Psoas muscle (tissue), 8 donors: Measurements from ENCODE around the gene TUBB6. TPM values are rescaled to one million over a fixed set of nuclear protein-coding genes. Genes with fewer than 3 reads are reported as not detected.

Experiments
- ATAC-seq, 4 donors: fragments of 200-7000 bp; cut with Tn5 transposase; one replicate each; pipeline ENCODE4 v1.9.1; 2020; ENCODE audit warnings: moderate library complexity in 3 of 4, mild to moderate bottlenecking in 2 of 4
- DNase-seq, 2 donors: peaks; one replicate each; pipeline ENCODE4 v3.0.0-alpha.2; 2020
- H3K27ac ChIP-seq: fragments of 200-600 bp; one replicate; pipeline ENCODE4 v1.8.0; 2022
- H3K27me3 ChIP-seq, 3 donors: fragments of 200-600 bp in 1 of 3; one replicate each; pipeline versions ENCODE4 v1.6.1 to v1.8.0; 2013 to 2022; ENCODE audit warnings: low read length in 2 of 3, mild to moderate bottlenecking in 2 of 3, moderate library complexity in 1 of 3; ENCODE audit not compliant: insufficient read depth in 3 of 3
- H3K36me3 ChIP-seq, 2 donors: fragments of 200-600 bp in 1 of 2; one replicate each; pipeline versions ENCODE4 v1.6.1 to v1.8.0; 2013 to 2022; ENCODE audit warnings: low read depth in 1 of 2, mild to moderate bottlenecking in 1 of 2, moderate library complexity in 1 of 2; ENCODE audit not compliant: insufficient read depth in 1 of 2
- H3K4me1 ChIP-seq: fragments of 200-600 bp; one replicate; pipeline ENCODE4 v1.8.0; 2022
- H3K4me3 ChIP-seq: fragments of 200-600 bp; one replicate; pipeline ENCODE4 v1.8.0; 2022; ENCODE audit warnings: mild to moderate bottlenecking
- H3K9me3 ChIP-seq: fragments of 200-600 bp; one replicate; pipeline ENCODE4 v1.8.0; 2022
- WGBS, 3 donors: extraction: QIAGEN DNeasy Blood & Tissue Kit; methylation state at CpG; one replicate each; pipeline versions ENCODE4 v1.1.6 to v1.1.7; 2013; 5-methylcytosine and 5-hydroxymethylcytosine counted together
- intact Hi-C, 2 donors: fragments of 100-400 bp; cut with DNase I; formaldehyde crosslinking; loops; one replicate each; pipeline versions ENCODE4 v1.11.0 to v1.14.2; 2022
- polyA plus RNA-seq, 3 donors: library from polyadenylated mRNA; stranded (reverse); fragments of 200-250 nt; gene quantifications; one replicate each; pipeline ENCODE4 v1.2.3, GENCODE V29; 2013
- total RNA-seq, 4 donors: library from RNA; stranded (reverse); fragmentation: NEBNext Ultra II Directional in 2 of 4; extraction: Animal tissue kit (Norgen Biotek cat#: 25700) in 2 of 4; gene quantifications; one replicate each; pipeline versions ENCODE4 v1.2.1 to v1.2.4, GENCODE V29; 2021 to 2023
- TF ChIP-seq, protein P1 (sequence below): fragments of 200-600 bp; IDR thresholded peaks from one replicate; pipeline ENCODE4 v1.8.0; 2022; ENCODE audit warnings: antibody characterized with exemption
- donor health status: healthy with polysubstance abuse.
- donor health status: DM: no; HTN: no; CAD: no; lungs with moderate emphysema.
- donor health status: Bipolar disorder and iron deficiency.
- donor health status: healthy.
- donor health status: DM: yes; HTN: yes; CAD: no.
- donor health status: DM: no; HTN: no; CAD: no.
- donor health status: DM: no; HTN: no; CAD: no.
- donor health status: DM: yes; HTN: yes; CAD: no.

TUBB6 gene
- total and polyA plus RNA-seq, 7 donors, result 12.5 to 46.7 (median 19.9) TPM

DNA sequence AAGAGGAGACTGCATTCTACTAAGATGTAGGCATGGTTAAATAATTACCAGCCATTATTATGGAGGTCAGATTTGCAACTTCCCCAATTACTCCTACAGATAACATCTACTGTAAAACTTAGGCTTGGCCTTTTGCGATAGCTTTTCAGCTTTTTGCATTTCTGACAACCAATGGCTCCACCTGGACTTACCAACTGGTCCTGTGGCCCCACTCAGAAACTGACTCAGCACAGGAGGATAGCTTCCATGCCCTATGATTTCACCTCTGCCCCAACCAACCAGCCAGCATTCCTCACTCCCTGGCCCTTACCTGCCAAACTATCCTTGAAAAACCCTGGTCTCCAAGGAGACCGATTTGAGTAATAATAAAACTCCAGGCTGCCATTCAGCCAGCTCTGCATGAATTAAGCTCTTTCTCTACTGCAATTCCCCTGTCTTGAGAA is 28.2 kb downstream of the TUBB6 start:
- peak overlapping the region; percentile 13 for H3K27ac ChIP-seq
- TF ChIP-seq, protein P1, sequence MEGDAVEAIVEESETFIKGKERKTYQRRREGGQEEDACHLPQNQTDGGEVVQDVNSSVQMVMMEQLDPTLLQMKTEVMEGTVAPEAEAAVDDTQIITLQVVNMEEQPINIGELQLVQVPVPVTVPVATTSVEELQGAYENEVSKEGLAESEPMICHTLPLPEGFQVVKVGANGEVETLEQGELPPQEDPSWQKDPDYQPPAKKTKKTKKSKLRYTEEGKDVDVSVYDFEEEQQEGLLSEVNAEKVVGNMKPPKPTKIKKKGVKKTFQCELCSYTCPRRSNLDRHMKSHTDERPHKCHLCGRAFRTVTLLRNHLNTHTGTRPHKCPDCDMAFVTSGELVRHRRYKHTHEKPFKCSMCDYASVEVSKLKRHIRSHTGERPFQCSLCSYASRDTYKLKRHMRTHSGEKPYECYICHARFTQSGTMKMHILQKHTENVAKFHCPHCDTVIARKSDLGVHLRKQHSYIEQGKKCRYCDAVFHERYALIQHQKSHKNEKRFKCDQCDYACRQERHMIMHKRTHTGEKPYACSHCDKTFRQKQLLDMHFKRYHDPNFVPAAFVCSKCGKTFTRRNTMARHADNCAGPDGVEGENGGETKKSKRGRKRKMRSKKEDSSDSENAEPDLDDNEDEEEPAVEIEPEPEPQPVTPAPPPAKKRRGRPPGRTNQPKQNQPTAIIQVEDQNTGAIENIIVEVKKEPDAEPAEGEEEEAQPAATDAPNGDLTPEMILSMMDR, result no peak
- H3K4me3 ChIP-seq, result no peak overlapping the region
- 41 to 47% (median 45%) methylated on average over 2 of the region's 2 CpGs for WGBS, 3 donors
- DNase-seq (no peak), ATAC-seq (peak in 1 of 4 donors; percentile 23)
- H3K27me3 ChIP-seq, result no peaks in the 10 kb centered on the region
- intact Hi-C loops, result loop anchor here in 1 of 2 donors (5.0 kb wide), 1 partner anchor 41 kb away; the partner anchor contains the start of gene AFG3L2
- peaks cover 8 to 78% of the 10 kb centered on the region in 2 donors for H3K36me3 ChIP-seq
- peaks cover 36% of the 10 kb centered on the region for H3K4me1 ChIP-seq
- no peaks in the 10 kb centered on the region for H3K9me3 ChIP-seq

- no peak for DNase-seq
- peak overlapping the region; percentile 32 for H3K27ac ChIP-seq
- H3K36me3 ChIP-seq, result peaks cover 10 to 83% of the 10 kb centered on the region in 2 donors
- intact Hi-C loops, result loop anchor here in 1 of 2 donors (5.0 kb wide), 1 partner anchor 40 kb away; the partner anchor contains the start of gene AFG3L2
- H3K27me3 ChIP-seq, result no peaks in the 10 kb centered on the region
- no peaks in the 10 kb centered on the region for H3K9me3 ChIP-seq
- WGBS, 3 donors, result 39 to 69% (median 48%) methylated on average over 6 of the region's 6 CpGs
- H3K4me1 ChIP-seq, result peaks cover 36% of the 10 kb centered on the region
- peak; percentile 13 to 75 (median 73) for ATAC-seq
- TF ChIP-seq, protein P1, result no peak
- no peak overlapping the region for H3K4me3 ChIP-seq
Measured at GRCh38 chr18:12336887-12337286, 28.8 kb downstream of the TUBB6 start.

GRCh38 chr18:12338382-12338781 is 30.3 kb downstream of the TUBB6 start:
- ATAC-seq (no peak), DNase-seq (no peak)
- intact Hi-C loops, result loop anchor here in 1 of 2 donors (5.0 kb wide), 1 partner anchor 39 kb away; the partner anchor contains the start of gene AFG3L2
- TF ChIP-seq, protein P1, result no peak
- Histone ChIP-seq H3K4me1 (peaks cover 36% of the 10 kb centered on the region), H3K4me3 (no peak overlapping the region), H3K27ac (peak overlapping the region; percentile 63), H3K27me3 (no peaks in the 10 kb centered on the region), H3K36me3 (peaks cover 16 to 90% of the 10 kb centered on the region in 2 donors), H3K9me3 (no peaks in the 10 kb centered on the region)
- WGBS, 3 donors, result 43 to 80% (median 70%) methylated on average over 2 of the region's 2 CpGs

DNA sequence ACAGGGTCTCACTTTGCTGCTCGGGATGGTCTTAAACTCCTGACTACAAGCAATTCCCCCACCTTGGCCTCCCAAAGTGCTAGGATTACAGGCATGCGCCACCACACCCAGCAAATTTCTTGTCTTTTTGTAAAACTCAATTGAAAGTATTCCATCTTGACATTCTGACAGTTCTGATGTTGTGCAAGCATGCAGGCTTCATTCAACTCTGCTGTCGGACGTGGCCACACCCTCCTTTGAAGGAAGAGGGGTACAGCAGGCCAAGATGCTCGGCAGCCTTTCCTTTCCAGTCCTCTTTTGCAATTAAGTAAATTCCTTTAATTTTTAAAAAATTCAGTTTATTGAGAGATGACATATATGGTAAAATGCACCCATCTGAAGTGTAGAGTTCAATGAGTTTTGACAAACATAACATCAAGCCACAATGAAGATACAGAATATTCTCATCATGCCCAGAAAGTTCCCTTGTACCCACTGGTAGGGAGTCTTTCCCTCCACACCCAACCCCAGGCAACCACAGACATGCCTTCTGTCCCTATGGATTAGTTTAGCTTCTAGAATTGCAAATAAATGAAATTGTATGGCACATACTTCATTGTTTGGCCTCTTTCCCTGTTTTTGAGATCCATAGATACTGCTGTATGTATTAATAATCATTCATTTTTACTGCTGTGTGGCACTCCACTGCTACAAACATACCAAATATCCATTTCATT is 33.1 kb downstream of the TUBB6 start:
- Histone ChIP-seq H3K4me1 (peaks cover 34% of the 10 kb centered on the region), H3K27me3 (no peaks in the 10 kb centered on the region), H3K9me3 (no peaks in the 10 kb centered on the region), H3K36me3 (peaks cover 18 to 90% of the 10 kb centered on the region in 2 donors), H3K27ac (peak overlapping the region; percentile 52), H3K4me3 (no peak overlapping the region)
- intact Hi-C loops, result no loop called here
- ATAC-seq (no peak), DNase-seq (no peak)
- TF ChIP-seq, protein P1, result no peak
- WGBS, 3 donors, result 76 to 91% (median 90%) methylated on average over 5 of the region's 5 CpGs
